Measurements from ENCODE around the gene NIPBL.
"Not testable (repeated sequence)": the region's sequence is repeated elsewhere in the genome, so short reads cannot be mapped to it uniquely, and the experiment has no call there.

Gene NIPBL

GRCh38 chr5:36876299-36876964 is at the start of gene NIPBL:
Gene NIPBL (plus strand): TSS chr5:36876769. CDS start chr5:36953697, 76,928 bp downstream.
- peak; percentile 92 to 96 for DNase-seq

GRCh38 chr5:36832274-36832673 is 44.3 kb upstream of the NIPBL start:
- no peak for DNase-seq

DNA sequence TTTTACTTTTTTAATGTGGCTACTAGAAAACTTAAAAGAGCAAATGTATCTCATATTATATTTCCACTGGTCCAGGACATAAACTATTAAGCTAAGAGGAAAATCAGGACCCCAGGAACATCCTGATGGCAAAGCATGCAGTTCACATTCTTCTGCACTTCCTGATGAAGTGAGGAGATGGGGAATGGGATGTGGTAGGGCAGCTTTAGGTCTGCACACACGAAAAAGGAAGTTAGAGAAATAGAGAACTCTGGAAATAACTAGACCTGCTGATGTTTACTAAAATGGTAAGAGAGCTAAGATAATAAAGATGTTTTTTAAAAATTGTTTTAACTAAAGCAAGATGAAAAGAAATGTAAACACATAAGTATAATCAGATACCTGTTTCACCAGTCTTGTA is 39.7 kb upstream of the NIPBL start:
- peak in 1 of 2 donors; percentile 9 for DNase-seq

GRCh38 chr5:36839489-36840476 is 36.8 kb upstream of the NIPBL start:
- no peak for DNase-seq

DNA sequence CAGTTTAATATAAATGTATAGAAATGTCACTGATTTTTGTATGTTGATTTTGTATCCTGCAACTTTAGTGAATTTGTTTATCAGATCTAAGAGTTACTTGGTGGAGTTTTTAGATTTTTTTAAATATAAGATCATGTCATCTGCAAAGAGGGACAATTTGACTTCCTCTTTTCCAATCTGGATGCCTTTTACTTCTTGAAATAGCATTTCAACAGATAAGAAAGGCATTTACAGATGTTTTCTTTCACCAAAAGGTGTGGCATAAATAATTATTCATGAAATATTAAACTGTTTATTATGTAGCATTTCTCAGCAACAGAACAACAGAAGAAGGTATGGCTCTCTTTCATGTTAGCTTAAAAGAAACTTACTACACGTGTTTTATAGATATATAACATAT is 34.9 kb upstream of the NIPBL start:
- no peak for DNase-seq

- DNase-seq = no peak
Measured at GRCh38 chr5:36842087-36842486, 34.5 kb upstream of the NIPBL start.

GRCh38 chr5:36844305-36844704 is 32.3 kb upstream of the NIPBL start:
- DNase-seq = no peak

GRCh38 chr5:36848545-36848944 is 28.0 kb upstream of the NIPBL start:
- DNase-seq = not testable (repeated sequence)

DNA sequence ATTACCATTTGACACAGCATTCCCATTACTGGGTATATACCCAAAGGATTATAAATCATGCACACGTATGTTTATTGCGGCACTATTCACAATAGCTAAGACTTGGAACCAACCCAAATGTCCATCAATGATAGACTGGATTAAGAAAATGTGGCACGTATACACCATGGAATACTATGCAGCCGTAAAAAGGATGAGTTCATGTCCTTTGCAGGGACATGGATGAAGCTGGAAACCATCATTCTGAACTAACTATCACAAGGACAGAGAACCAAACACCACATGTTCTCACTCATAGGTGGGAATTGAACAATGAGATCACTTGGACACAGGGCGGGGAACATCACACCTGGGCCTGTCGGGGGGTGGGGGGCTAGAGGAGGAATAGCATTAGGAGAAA is 23.7 kb upstream of the NIPBL start:
- DNase-seq = not testable (repeated sequence)

DNA sequence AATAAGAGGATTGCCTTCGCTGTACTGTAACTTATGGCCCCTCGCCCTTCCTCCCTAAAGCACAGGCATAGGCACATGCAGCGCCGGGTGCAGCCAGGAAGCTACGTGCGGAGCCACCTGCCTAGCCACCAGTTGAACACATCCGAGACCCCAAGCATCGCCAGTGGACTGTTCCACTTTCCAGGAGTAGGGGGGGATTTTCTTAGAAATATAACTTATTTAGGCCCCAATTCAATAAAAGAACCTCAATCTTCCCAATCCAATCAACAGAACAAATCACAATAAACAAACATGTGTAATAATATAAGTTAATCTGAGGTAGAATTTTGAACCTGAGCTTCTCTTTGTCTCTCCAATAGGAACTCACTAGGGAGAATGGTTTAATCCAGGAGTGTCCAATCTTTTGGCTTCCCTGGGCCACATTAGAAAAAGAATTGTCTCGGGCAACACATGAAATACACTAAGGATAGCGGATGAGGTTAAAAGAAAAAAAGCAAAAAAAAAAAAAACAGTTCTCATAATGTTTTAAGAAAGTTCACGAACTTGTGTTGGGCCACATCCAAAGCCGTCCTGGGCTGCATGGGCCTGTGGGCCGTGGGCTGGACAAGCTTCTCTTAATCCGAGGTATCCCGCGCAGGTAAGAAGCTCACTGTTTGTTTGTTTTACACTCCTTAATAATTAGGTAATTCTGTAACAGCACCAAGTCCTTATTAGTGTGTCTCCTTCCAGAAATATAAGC is 22.0 kb upstream of the NIPBL start:
- no peak for DNase-seq

DNA sequence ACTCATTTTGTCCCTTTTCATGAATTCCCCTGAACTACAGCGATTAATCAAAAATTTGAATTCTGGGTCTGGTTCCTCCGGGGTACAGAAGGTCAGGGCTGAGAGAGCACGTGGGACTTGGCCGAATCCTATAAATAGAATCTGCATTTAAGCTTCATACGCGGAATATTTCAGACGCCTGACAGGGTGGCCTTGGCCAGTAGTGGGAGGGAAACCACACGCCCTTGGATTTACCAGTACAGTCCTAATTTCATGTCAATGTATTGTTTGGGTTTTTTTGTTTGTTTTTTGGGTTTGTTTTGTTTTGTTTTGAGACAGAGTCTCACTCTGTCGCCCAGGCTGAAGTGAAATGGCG is 21.5 kb upstream of the NIPBL start:
- no peak for DNase-seq

DNA sequence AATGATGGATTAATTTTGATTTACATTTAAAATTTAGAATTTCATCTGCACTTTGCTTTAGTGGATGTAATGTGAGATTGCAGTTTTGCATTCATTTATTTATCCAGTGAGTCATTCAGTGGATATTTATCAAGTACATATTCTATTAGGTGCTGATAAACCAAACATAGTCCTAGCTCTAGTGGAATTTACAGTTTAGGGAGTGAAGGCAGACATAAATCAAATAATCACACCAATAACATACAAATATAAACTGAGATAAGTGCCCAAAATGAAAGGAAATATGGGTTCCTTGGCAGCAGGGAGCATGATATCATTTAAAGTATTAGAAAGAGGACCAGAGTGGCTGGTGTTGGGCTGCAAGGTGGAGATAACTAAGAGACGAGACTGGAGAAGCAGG is 14.7 kb upstream of the NIPBL start:
- DNase-seq = no peak

DNA sequence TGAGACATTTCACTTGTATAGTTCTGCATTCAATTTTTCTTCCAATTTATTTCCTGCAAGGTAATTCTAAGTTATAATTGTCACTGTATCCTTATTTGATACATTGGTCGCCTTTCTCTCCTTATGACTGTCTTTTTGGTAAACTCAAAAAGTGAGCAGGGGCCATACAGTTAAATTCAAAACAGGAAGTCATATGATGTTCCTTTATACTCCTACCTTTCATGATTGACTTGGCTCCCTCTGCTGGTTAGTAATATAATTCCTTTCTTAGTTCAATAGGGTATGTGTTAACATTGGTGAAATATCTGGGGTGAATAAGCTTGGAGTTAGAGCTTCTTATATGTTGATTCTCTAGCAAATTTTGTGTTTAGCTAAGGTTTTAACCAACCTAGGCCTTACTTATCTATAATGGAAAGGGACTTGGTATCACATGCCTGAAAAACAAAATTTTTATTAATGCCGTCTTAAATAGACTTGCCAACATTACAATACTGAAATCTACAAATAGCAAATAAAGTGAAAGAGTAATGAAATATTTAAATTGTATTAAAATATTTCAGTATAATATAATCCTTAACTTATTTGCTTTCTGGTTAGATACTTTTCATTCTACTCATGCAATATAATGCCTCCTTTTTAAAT is 6.0 kb upstream of the NIPBL start:
- DNase-seq = peak in 1 of 2 donors; percentile 50

DNA sequence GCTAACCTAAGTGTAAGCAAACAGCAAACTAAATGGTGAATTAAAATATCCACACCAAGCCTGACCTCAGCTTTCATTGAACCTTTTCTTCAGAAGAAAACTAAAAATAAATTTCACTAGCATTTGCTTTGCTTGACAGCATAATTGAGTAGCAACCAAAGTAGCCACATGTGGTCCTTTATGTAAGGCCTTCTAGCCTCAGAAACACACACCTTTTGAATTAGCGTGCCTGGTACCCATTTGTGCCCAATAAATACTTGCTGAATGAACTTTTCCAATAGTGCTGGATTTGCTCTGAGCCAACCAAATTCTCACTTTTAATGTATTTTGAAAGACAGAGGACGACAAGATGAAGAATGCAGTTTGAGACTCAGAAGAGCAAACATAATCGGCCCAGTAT is 2.1 kb upstream of the NIPBL start:
- DNase-seq = no peak

DNA sequence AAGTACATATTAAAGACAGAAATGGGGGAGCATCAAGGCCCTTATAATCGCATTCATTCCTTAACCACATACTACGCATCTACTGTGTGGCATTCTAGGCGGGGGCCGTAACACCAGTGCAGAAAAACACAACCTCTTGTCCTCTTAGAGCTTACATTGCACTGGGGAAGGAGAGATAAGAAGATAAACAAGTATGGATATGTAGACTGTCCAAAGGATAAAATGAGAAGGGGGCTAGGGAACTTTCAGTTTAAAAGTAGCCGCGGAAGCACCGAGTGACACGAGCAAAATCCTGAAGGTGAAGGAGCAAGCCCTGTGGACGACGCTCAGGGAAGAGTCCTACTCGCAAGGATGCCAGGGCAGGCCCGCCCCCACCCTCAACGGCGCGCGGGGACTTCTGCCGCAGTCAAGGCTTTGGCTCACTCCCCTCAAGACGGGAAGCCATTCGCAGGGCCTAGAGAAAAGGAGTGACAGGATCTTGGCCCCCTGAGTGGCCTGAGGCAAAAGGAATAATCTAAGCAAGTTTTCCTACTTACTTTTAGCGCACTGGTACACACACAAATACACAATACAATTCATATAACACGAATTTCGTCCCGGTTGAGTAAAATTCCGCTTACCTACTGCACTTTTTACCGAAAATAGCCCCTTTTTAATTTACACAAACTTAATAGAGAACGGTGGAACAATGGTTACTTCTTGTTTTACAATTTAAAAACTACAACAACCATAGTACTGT is 1.3 kb upstream of the NIPBL start:
- peak; percentile 29 to 50 for DNase-seq

- peak; percentile 76 to 83 for DNase-seq
Measured at GRCh38 chr5:36875790-36876298, 725 bp upstream of the NIPBL start.

GRCh38 chr5:36876965-36877666 is 547 bp downstream of the NIPBL start:
- DNase-seq = peak; percentile 57 to 77

DNA sequence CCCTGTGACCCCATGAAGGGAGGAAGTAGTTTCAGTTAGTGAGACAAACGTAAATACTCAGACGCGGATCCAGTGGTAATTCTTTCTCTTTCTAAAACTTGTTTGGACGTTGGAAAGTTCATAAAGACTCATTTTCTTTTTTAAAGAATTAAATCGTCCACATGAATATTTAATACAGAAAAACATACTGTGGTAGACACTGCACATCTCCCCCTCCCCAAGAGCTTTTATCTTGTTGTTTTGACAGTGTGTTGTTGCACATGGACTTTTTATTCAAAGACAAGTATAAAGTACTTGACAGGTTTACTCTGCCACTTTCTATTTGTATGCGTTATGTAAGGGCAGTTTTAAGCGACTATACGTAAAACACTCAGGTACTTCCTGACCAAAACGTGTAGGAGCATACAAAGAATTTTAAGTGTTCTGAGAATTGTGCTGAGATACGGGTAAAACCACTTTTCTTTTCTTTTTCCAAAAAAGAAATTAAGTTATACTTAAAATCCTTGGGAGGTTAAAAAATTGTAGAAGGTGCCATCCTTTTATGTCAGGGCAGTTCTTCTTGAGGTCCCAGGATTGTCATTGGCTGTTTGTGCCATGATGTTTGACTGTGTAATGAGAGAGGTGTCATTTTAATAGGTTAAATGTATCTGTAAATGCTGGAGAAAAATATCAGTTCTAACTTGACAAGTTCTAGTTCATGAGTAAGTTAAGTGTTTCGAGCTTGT is 1.3 kb downstream of the NIPBL start:
- no peak for DNase-seq

DNA sequence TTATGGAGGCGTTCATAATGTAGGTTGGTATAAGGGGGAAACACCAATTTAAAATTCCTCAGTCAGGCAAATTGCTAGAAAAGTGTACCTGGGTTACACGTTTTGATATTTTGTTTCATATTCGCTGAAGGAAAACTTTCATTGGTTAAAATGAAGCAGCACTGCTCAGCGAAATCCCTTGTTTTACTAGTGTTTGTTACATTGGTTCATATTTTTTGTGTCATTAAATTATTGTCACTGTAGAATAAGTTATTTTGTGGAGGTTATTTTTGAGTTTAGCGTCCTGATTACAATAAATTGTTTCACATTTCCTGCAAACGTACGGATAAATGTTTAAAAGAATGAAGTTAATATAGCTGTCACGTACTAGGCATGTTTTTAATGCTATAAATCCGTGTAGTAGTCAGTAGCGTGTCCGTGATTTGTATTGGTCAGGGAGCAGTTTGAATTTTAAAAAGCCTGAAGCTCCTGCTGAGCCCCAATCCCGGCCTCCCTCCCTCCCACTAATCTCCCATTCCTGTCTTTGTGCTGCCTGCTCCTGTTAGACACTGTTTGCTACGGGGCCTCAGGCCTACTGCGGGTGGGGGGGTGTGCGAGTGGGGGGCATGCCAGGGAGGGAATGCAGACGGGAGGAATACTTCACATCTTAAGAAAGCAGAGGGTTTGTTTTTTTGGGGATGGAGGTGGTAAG is 2.0 kb downstream of the NIPBL start:
- peak; percentile 2 to 7 for DNase-seq
